K562 (cell line): ENCODE data around the gene FAM174C. TPM values are rescaled to one million over a fixed set of nuclear protein-coding genes. Genes with fewer than 3 reads are reported as not detected.
A peak's percentile ranks its signal among the peaks of the same experiment; 100 is the strongest.

Experiments
- ATAC-seq: fragments of 200-7000 bp; cut with Tn5 transposase; 3 replicates; pipeline ENCODE4 v1.9.1; 2020; ENCODE audit warnings: moderate library complexity
- BruUV-seq: library from RNA; stranded (reverse); fragments of 400-500 nt; replicated peaks from 2 replicates; lab custom pipeline; 2021; lab: Mats Ljungman, UMichigan
- CTCF ChIA-PET: fragments of 300-600 bp; formaldehyde crosslinking; extraction: SDS; loops from one replicate; lab custom pipeline; 2021; ENCODE audit warnings: low intra/inter-chr PET ratio; lab: Yijun Ruan, JAX
- POLR2A ChIA-PET: fragments of 300-600, 350-650 bp; sonication (Branson Sonifier 250); formaldehyde crosslinking; extraction: SDS; loops from one replicate; lab custom pipeline; 2021; ENCODE audit warnings: antibody characterized with exemption, inconsistent platforms; lab: Yijun Ruan, JAX
- DNase-seq, 4 experiments: peaks; one replicate each; pipeline versions ENCODE4 v3.0.0 to v3.0.0-alpha.2; 2011 to 2018; ENCODE audit warnings: low spot score in 3 of 4, mixed read lengths in 3 of 4; ENCODE audit errors: extremely low read depth in 1 of 4
- FAIRE-seq: peaks from 2 replicates; lab custom pipeline; 2011; peaks lifted over from hg19 to GRCh38; lab: Jason Lieb, UNC
- H2AFZ ChIP-seq: 2 replicates; pipeline ENCODE4 v1.6.0; 2011; ENCODE audit warnings: low read depth, low read length, control low read depth, inconsistent platforms
- H3K27ac ChIP-seq: fragments of 200-600 bp; 3 replicates; pipeline ENCODE4 v1.8.0; 2011; ENCODE audit warnings: low read depth, mild to moderate bottlenecking, control low read depth, inconsistent platforms, low read length, moderate library complexity, mixed read lengths; ENCODE audit errors: extremely low read depth
- H3K27me3 ChIP-seq, 2 experiments: fragments of 300-600 bp in 1 of 2; 2 replicates in 1 of 2; 3 replicates in 1 of 2; pipeline versions ENCODE4 v1.6.0 to v1.8.0; 2011; ENCODE audit warnings: inconsistent platforms in 2 of 2, low read length in 2 of 2, mild to moderate bottlenecking in 1 of 2, mixed read lengths in 1 of 2, moderate library complexity in 1 of 2; ENCODE audit not compliant: control insufficient read depth in 2 of 2, insufficient read depth in 2 of 2
- H3K36me3 ChIP-seq: fragments of 300-600 bp; 3 replicates; pipeline ENCODE4 v1.8.0; 2011; ENCODE audit warnings: mild to moderate bottlenecking, low read length, inconsistent platforms; ENCODE audit not compliant: control insufficient read depth, insufficient read depth
- H3K4me1 ChIP-seq, 2 experiments: fragments of 200-600 bp in 1 of 2; replicated peaks in 1 of 2; 2 replicates in 1 of 2; 3 replicates in 1 of 2; pipeline versions ENCODE4 v1.5.1 to v1.8.0; 2011; ENCODE audit warnings: inconsistent platforms in 2 of 2, low read length in 2 of 2, mild to moderate bottlenecking in 1 of 2, mixed read lengths in 1 of 2, moderate library complexity in 1 of 2; ENCODE audit not compliant: control insufficient read depth in 2 of 2, insufficient read depth in 2 of 2
- H3K4me2 ChIP-seq: 2 replicates; pipeline ENCODE4 v1.6.1; 2011; ENCODE audit warnings: low read length, control low read depth, inconsistent platforms, mixed read lengths; ENCODE audit not compliant: insufficient read depth
- H3K4me3 ChIP-seq: fragments of 200-600 bp; sonication (generic), shearing (Covaris generic); 2 replicates; pipeline ENCODE4 v1.5.1; 2016; ENCODE audit warnings: control low read depth, inconsistent platforms
- H3K79me2 ChIP-seq: fragments of 200-600 bp; 3 replicates; pipeline ENCODE4 v1.8.0; 2011; ENCODE audit warnings: low read length, inconsistent platforms; ENCODE audit not compliant: control insufficient read depth, insufficient read depth
- H3K9ac ChIP-seq, 2 experiments: 2 replicates each; pipeline versions ENCODE4 v1.6.0 to v1.6.1; 2011; ENCODE audit warnings: low read depth in 2 of 2, low read length in 2 of 2, control low read depth in 1 of 2, inconsistent platforms in 1 of 2, mild to moderate bottlenecking in 1 of 2, mixed read lengths in 1 of 2; ENCODE audit not compliant: insufficient read depth in 1 of 2
- H3K9me1 ChIP-seq: one replicate; pipeline ENCODE4 v1.6.0; 2011; ENCODE audit warnings: inconsistent platforms, mild to moderate bottlenecking, low read length, moderate library complexity; ENCODE audit not compliant: control insufficient read depth, insufficient read depth
- H3K9me3 ChIP-seq: replicated peaks from 2 replicates; pipeline ENCODE4 v1.5.1; 2011; ENCODE audit warnings: low read depth, low read length, inconsistent platforms; ENCODE audit not compliant: control insufficient read depth, insufficient read depth
- H4K20me1 ChIP-seq: replicated peaks from 2 replicates; pipeline ENCODE4 v1.6.1; 2011; ENCODE audit warnings: low read length, inconsistent platforms, mixed read lengths; ENCODE audit not compliant: control insufficient read depth, insufficient read depth
- FOXK2 ChIP-seq, 2 experiments: fragments of 450-650 bp; IDR thresholded peaks in 1 of 2; conservative IDR thresholded peaks in 1 of 2; 2 replicates each; pipeline ENCODE4 v1.6.1; 2016; ENCODE audit warnings: low read depth in 2 of 2, mild to moderate bottlenecking in 1 of 2
- HDAC1 ChIP-seq, 2 experiments: fragments of 450-650 bp; IDR thresholded peaks; 2 replicates each; pipeline ENCODE4 v1.6.1; 2016 to 2017; ENCODE audit warnings: inconsistent platforms in 1 of 2, mild to moderate bottlenecking in 1 of 2, moderate library complexity in 1 of 2
- HNRNPH1 ChIP-seq: fragments of 200-400 bp; formaldehyde crosslinking; optimal IDR thresholded peaks from 2 replicates; pipeline ENCODE3; 2017; ENCODE audit warnings: low read depth, mild to moderate bottlenecking, low read length, moderate library complexity
- MITF ChIP-seq: IDR thresholded peaks from 2 replicates; pipeline ENCODE4 v1.6.1; 2014; ENCODE audit warnings: antibody characterized with exemption
- OTX1 ChIP-seq: fragments of 450-650 bp; formaldehyde crosslinking; IDR thresholded peaks from 2 replicates; pipeline ENCODE4 v1.4.0; 2022; ENCODE audit warnings: mild to moderate bottlenecking
- POLR2G ChIP-seq: fragments of 200-400 bp; formaldehyde crosslinking; IDR thresholded peaks from 2 replicates; pipeline ENCODE4 v1.6.1; 2017; ENCODE audit warnings: low read depth, mild to moderate bottlenecking, antibody characterized with exemption, low read length, moderate library complexity
- RREB1 ChIP-seq: fragments of 250-450 bp; sonication (Bioruptor Pico); IDR thresholded peaks from 2 replicates; pipeline ENCODE4 v1.4.0; 2020
- SOX6 ChIP-seq: fragments of 450-650 bp; IDR thresholded peaks from 2 replicates; pipeline ENCODE4 v1.6.1; 2014; ENCODE audit warnings: mild to moderate bottlenecking
- THRB ChIP-seq: fragments of 450-650 bp; formaldehyde crosslinking; conservative IDR thresholded peaks from 2 replicates; pipeline ENCODE4 v1.4.0; 2022; ENCODE audit warnings: mild to moderate bottlenecking, missing genetic modification characterization
- WGBS: fragments of 100-300 bp; shearing (Covaris generic); methylation state at CpG from one replicate; pipeline ENCODE4 v1.1.6; 2016; ENCODE audit warnings: low coverage, mixed read lengths; ENCODE audit not compliant: insufficient coverage; ENCODE audit errors: missing lambda C conversion rate; 5-methylcytosine and 5-hydroxymethylcytosine counted together
- in situ Hi-C: fragments of 300-500 bp; cut with MboI; formaldehyde crosslinking; loops from 4 replicates; pipeline ENCODE4 v1.15.0; 2018; ENCODE audit warnings: inconsistent platforms, mixed read lengths
- intact Hi-C: fragments of 100-400 bp; cut with micrococcal nuclease; formaldehyde crosslinking; loops from 2 replicates; pipeline ENCODE4 v1.14.2; 2022
- polyA plus RNA-seq, 8 experiments: library from polyadenylated mRNA; depleted of rRNA in 4 of 8; stranded (reverse) in 5 of 8; unstranded in 3 of 8; fragments of >200 nt; fragmentation: Nextera tagmentation in 2 of 8; fragmentation: Illumina TruSeq in 1 of 8; extraction: Ambion mirVana in 2 of 8; extraction: Trizol in 1 of 8; gene quantifications; 2 replicates each; pipeline versions ENCODE4 v1.2.1 to v1.2.3, GENCODE V29; 2011 to 2014; ENCODE audit warnings: inconsistent platforms in 1 of 8, missing spikeins in 1 of 8
- total RNA-seq, 7 experiments: library from RNA; depleted of rRNA in 6 of 7; stranded (reverse); fragments of >200 nt in 6 of 7; fragmentation: Illumina TruSeq in 2 of 7; extraction: Trizol in 2 of 7; gene quantifications; 2 replicates each; pipeline versions ENCODE4 v1.2.1 to v1.2.3, GENCODE V29; 2011 to 2021; ENCODE audit warnings: low replicate concordance in 1 of 7

The FAM174C gene
- total and polyA plus RNA-seq, 9 of the 15 experiments (the other 6 are each of a cell fraction or from before 2014, with no cell fraction given): 0.66 to 89.6 (median 20.3) TPM

GRCh38 chr19:1322198-1322981 lies 47.1 kb downstream of the FAM174C start:
- no peak overlapping the region for H3K27ac ChIP-seq
- no peak overlapping the region for H3K4me2 ChIP-seq
- H3K4me1 ChIP-seq: peaks cover 7 to 63% of the 10 kb centered on the region in 2 experiments
- H4K20me1 ChIP-seq: peaks cover 3% of the 10 kb centered on the region; the same call in 1 of the 2 replicates
- intact Hi-C loops: no loop called here
- no peak overlapping the region for H3K4me3 ChIP-seq
- peaks cover 3% of the 10 kb centered on the region for H3K9me1 ChIP-seq
- DNase-seq (no peak), FAIRE-seq (peak; percentile 19), ATAC-seq (no peak)
- 37% methylated on average over 13 of the region's 16 CpGs for WGBS
- peak overlapping the region in 1 of 2 experiments; percentile 58; a peak in 2 of 4 replicates for H3K9ac ChIP-seq
- TF ChIP-seq RREB1 (CRISPR knock-in tag): no peak
- 0 out of 2 replicates have a peak, but pooled peaks have one; percentile 13 for TF ChIP-seq THRB
- TF ChIP-seq SOX6: no peak
- no peak for TF ChIP-seq FOXK2 (conservative IDR thresholded peaks at IDR 0.05 in 1 of 2, IDR thresholded peaks at IDR 0.05 in 1 of 2; ENCODE audit: low read depth in 2 of 2)
- peak; percentile 30; the same call in 1 of the 2 replicates for TF ChIP-seq POLR2G
- no peak for TF ChIP-seq MITF
- 0 out of 2 replicates have a peak, but pooled peaks have one; percentile 51 for TF ChIP-seq OTX1 (CRISPR knock-in tag)
- 0 out of 4 replicates have a peak, but pooled peaks of 1 of the 2 experiments have one; percentile 25 for TF ChIP-seq HDAC1 (IDR thresholded peaks at IDR 0.05)
- no peak for TF ChIP-seq HNRNPH1
- H3K79me2 ChIP-seq: no peaks in the 10 kb centered on the region
- H2AFZ ChIP-seq: no peak overlapping the region
- no TSS peak for BruUV-seq
- in situ Hi-C loops: no loop called here
- POLR2A ChIA-PET: interaction anchor here (0.6 to 1.6 kb wide), 2 partner anchors 14 to 33 kb away, joined by 3 to 4 read pairs; no protein-coding TSS in a partner anchor
- no peaks in the 10 kb centered on the region for H3K9me3 ChIP-seq
- no peaks in the 10 kb centered on the region for H3K27me3 ChIP-seq
- CTCF ChIA-PET: no interaction called here
- no peaks in the 10 kb centered on the region for H3K36me3 ChIP-seq
